NT2/D1 (cell line): ENCODE results near the gene TRPM2.

Experiments used
- DNase-seq: peaks from one replicate; pipeline ENCODE4 v3.0.0-alpha.2; 2011; ENCODE audit warnings: low read depth, low spot score
- H3K27me3 ChIP-seq: 2 replicates; pipeline ENCODE4 v1.6.0; 2011; ENCODE audit warnings: mild to moderate bottlenecking; ENCODE audit not compliant: insufficient read length, insufficient read depth
- H3K36me3 ChIP-seq: 2 replicates; pipeline ENCODE4 v1.6.1; 2011; ENCODE audit warnings: mild to moderate bottlenecking, low read length, mixed read lengths; ENCODE audit not compliant: insufficient read depth, insufficient read length
- H3K4me1 ChIP-seq: 2 replicates; pipeline ENCODE4 v1.5.1; 2011; ENCODE audit not compliant: insufficient read depth, insufficient read length
- H3K4me3 ChIP-seq: 2 replicates; pipeline ENCODE4 v1.5.1; 2011; ENCODE audit warnings: low read depth; ENCODE audit not compliant: insufficient read length
- H3K9ac ChIP-seq: 2 replicates; pipeline ENCODE4 v1.6.0; 2011; ENCODE audit warnings: low read depth; ENCODE audit not compliant: insufficient read length
- H3K9me3 ChIP-seq: 2 replicates; pipeline ENCODE4 v1.5.1; 2011; ENCODE audit warnings: mild to moderate bottlenecking, low read length; ENCODE audit not compliant: insufficient read depth
- SUZ12 ChIP-seq: IDR thresholded peaks from 2 replicates; pipeline ENCODE4 v1.6.1; 2011; ENCODE audit not compliant: insufficient read length, insufficient read depth; ENCODE audit errors: extremely low read depth
- YY1 ChIP-seq: IDR thresholded peaks from 2 replicates; pipeline ENCODE4 v1.6.1; 2011; ENCODE audit not compliant: insufficient read length, insufficient read depth
- ZNF274 ChIP-seq: IDR thresholded peaks from 2 replicates; pipeline ENCODE4 v1.6.1; 2011; ENCODE audit warnings: mild to moderate bottlenecking, low read depth, low read length

Gene TRPM2

GRCh38 chr21:44383216-44383615, 29.8 kb downstream of the TRPM2 start:
- no peaks in the 10 kb centered on the region for H3K36me3 ChIP-seq
- H3K9ac ChIP-seq = no peak overlapping the region
- H3K4me3 ChIP-seq = no peak overlapping the region
- DNase-seq = no peak
- TF ChIP-seq ZNF274 = no peak
- TF ChIP-seq SUZ12 = no peak
- TF ChIP-seq YY1 = no peak
- peaks cover 26% of the 10 kb centered on the region for H3K9me3 ChIP-seq
- H3K27me3 ChIP-seq = peaks cover 12% of the 10 kb centered on the region
- H3K4me1 ChIP-seq = peaks cover 11% of the 10 kb centered on the region

- H3K9me3 ChIP-seq = peaks cover 28% of the 10 kb centered on the region
- H3K9ac ChIP-seq = no peak overlapping the region
- TF ChIP-seq SUZ12 (no peak), ZNF274 (no peak), YY1 (no peak)
- peaks cover 6% of the 10 kb centered on the region for H3K27me3 ChIP-seq
- no peak for DNase-seq
- H3K36me3 ChIP-seq = no peaks in the 10 kb centered on the region
- H3K4me1 ChIP-seq = peaks cover 5% of the 10 kb centered on the region
- H3K4me3 ChIP-seq = no peak overlapping the region
Measured at GRCh38 chr21:44384968-44385367, 31.5 kb downstream of the TRPM2 start.

- no peaks in the 10 kb centered on the region for H3K4me1 ChIP-seq
Measured at GRCh38 chr21:44389335-44389734, 35.9 kb downstream of the TRPM2 start.

GRCh38 chr21:44390886-44391285, 37.5 kb downstream of the TRPM2 start:
- Histone ChIP-seq H3K9me3 (peaks cover 26% of the 10 kb centered on the region; the same call in 1 of the 2 replicates), H3K9ac (no peak overlapping the region), H3K4me1 (peaks cover 3% of the 10 kb centered on the region), H3K4me3 (no peak overlapping the region), H3K27me3 (peaks cover 3% of the 10 kb centered on the region), H3K36me3 (no peaks in the 10 kb centered on the region)
- TF ChIP-seq SUZ12 = no peak
- DNase-seq = no peak

More at GRCh38 chr21:44389335-44389734, 35.9 kb downstream of the TRPM2 start:
- peaks cover 3% of the 10 kb centered on the region for H3K27me3 ChIP-seq
- no peak for DNase-seq
- H3K9ac ChIP-seq = no peak overlapping the region
- H3K4me3 ChIP-seq = no peak overlapping the region
- H3K9me3 ChIP-seq = peaks cover 41% of the 10 kb centered on the region
- TF ChIP-seq YY1 (no peak), ZNF274 (no peak), SUZ12 (no peak)
- no peaks in the 10 kb centered on the region for H3K36me3 ChIP-seq

GRCh38 chr21:44391345-44392091, 38.1 kb downstream of the TRPM2 start:
- no peaks in the 10 kb centered on the region for H3K36me3 ChIP-seq
- TF ChIP-seq SUZ12 = no peak
- no peak for TF ChIP-seq ZNF274
- TF ChIP-seq YY1 = no peak
- peaks cover 3% of the 10 kb centered on the region for H3K4me1 ChIP-seq
- no peak overlapping the region for H3K4me3 ChIP-seq
- peaks cover 3% of the 10 kb centered on the region for H3K27me3 ChIP-seq
- no peak overlapping the region for H3K9ac ChIP-seq
- peaks cover 22% of the 10 kb centered on the region; the same call in 1 of the 2 replicates for H3K9me3 ChIP-seq
- DNase-seq = no peak

- H3K36me3 ChIP-seq = no peaks in the 10 kb centered on the region
- H3K9ac ChIP-seq = no peak overlapping the region
- peaks cover 18% of the 10 kb centered on the region; the same call in 1 of the 2 replicates for H3K9me3 ChIP-seq
- peaks cover 3% of the 10 kb centered on the region for H3K4me1 ChIP-seq
- H3K27me3 ChIP-seq = peaks cover under 1% of the 10 kb centered on the region
- TF ChIP-seq YY1 (no peak), ZNF274 (no peak), SUZ12 (no peak)
- no peak overlapping the region for H3K4me3 ChIP-seq
- DNase-seq = no peak
Measured at GRCh38 chr21:44392185-44392584, 38.8 kb downstream of the TRPM2 start.

GRCh38 chr21:44392916-44393315, 39.5 kb downstream of the TRPM2 start:
- no peak for DNase-seq
- Histone ChIP-seq H3K36me3 (no peaks in the 10 kb centered on the region), H3K9ac (no peak overlapping the region), H3K4me1 (peaks cover 3% of the 10 kb centered on the region), H3K9me3 (peaks cover 18% of the 10 kb centered on the region; the same call in 1 of the 2 replicates), H3K4me3 (no peak overlapping the region), H3K27me3 (no peaks in the 10 kb centered on the region)
- no peak for TF ChIP-seq ZNF274
- TF ChIP-seq YY1 = no peak
- TF ChIP-seq SUZ12 = no peak
